Putamen (tissue), 1 donor: ENCODE results near the gene CCDC6.
"Not testable (repeated sequence)": the region's sequence is repeated elsewhere in the genome, so short reads cannot be mapped to it uniquely, and the experiment has no call there.

ENCODE experiments used
- DNase-seq: peaks from one replicate; pipeline ENCODE4 v3.0.0-alpha.2; 2016; ENCODE audit warnings: low spot score

The CCDC6 gene

DNA sequence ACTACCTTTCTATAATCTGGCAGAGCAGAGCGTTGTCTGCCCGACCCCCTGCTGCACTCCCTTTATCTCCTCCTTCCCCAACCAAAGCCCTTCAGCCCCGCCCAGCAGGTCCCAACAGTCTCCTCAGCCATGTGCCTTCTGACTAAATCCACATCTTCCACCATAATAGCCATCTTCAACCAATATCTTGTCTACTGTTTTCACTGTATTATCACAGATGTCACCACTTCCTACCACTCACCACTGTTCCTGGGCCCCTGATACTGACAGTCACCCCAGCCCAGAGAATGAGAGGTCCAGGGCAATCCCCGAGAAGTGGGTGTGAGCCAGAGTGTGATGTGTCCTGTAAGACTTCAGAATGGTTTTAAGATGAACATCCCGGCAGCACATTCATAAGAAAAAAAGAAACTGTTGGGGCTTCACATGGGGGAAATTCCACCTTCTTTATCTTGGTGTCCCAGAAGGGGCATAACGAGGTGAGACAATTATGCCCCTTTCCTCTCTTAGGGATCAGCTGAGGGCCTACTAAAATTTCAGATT lies 25.3 kb downstream of the CCDC6 start:
- no peak for DNase-seq

DNA sequence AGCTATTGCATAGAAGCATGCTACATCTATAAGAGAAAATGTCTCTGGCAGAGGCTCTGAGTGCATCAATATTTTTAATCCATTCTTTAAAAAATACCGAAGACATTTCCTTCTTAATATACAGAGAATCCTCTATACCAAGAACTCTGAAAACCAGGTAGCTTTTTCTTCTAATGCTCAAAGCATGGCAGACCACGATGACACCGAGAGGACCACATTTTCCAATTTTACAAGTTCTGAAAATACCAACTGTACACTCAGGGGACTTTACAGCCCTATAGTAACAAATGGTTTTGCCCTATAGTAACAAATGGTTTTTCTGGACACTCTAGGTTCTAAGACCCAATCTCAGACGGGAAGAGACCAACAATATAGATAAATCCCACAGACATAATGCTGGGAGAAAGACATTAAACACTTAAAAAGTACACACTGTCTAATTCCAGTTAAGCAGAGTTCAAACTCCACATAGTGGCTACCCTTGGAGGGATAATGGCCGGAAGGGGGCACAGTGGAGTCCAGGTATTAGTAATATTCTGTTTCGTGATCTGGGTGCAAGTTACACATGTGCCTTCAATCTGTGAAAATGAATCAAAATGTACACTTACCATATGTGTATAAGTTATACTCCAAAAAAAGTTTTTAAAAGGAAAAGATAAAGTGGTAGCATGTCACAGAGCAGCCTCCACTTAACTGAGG lies 26.2 kb downstream of the CCDC6 start:
- no peak for DNase-seq

GRCh38 chr10:59879363-59879913 lies 26.9 kb downstream of the CCDC6 start:
- DNase-seq, result no peak

DNA sequence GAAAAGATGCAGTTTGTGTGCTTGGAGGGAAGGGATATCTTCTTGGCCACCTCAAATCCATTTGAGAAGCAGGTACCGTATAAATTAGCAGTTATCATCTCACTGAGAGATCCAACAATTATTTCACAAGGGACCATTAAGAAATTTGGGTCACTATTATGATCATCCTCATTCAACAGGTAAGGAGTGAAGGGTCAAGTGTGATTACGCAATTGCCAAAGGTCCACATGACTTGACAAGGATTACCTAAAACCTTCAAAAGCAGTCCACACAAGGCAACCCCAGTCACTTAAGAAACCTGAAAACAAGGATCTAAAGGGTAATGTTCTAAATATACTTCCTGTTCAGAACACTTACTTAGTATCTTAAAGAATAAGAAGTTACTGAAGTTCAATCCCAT lies 27.4 kb downstream of the CCDC6 start:
- no peak for DNase-seq

GRCh38 chr10:59878289-59878688 lies 28.1 kb downstream of the CCDC6 start:
- DNase-seq, result no peak

DNA sequence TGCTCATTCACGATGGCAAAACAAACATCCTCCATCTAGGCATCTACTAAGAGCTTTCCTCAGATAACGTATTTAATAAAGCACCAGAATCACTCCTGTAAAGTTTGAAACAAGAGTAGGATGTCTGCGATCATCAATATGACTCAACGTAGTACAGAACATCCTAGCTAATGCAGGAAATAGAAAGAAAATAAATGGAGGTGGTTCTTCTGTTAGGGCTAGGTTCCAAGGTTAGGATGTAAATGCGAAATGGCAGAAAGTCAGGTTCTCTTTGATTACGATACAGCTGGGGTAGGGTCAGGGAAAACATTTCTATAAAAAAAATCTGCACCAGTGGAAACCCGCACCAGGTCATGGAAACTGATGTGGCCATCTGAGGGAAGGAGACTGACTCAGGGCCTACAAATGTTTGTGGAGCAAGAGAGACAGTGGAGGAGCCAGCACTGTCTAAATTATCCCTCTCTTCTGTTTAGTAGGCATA lies 29.1 kb downstream of the CCDC6 start:
- DNase-seq, result no peak

DNA sequence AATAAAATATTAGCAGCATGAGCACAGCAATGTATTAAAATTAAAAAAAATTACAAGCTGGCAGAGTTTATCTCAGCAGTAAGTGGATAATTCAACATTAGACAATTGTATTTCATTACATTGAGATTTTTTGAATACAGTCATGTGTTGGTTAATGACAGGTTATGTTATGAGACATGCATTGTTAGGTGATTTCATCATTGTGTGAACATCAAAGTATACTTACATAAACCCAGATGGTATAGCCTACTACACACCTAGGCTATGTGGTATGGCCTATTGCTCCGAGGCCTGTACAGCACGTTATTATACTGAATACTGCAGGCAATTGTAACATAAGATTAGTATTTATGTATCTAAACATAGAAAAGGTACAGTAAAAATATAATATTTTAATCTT lies 29.7 kb downstream of the CCDC6 start:
- DNase-seq, result no peak

DNA sequence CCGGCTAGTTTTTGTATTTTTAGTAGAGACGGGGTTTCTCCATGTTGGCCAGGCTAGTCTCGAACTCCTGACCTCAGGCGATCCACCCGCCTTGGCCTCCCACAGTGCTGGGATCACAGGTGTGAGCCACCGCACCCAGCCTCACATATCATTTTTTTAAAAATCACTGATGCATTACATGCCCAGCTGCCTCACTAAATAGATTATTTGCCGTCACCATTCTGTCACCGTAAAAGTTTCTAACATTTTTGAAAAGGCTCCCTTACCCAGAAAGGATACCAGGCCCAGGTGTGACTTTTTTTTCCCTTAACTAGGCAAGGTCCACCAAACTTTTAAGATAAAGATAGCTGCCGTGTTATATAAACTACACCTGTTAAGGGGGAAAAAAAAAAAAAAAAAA lies 30.1 kb downstream of the CCDC6 start:
- not testable (repeated sequence) for DNase-seq

DNA sequence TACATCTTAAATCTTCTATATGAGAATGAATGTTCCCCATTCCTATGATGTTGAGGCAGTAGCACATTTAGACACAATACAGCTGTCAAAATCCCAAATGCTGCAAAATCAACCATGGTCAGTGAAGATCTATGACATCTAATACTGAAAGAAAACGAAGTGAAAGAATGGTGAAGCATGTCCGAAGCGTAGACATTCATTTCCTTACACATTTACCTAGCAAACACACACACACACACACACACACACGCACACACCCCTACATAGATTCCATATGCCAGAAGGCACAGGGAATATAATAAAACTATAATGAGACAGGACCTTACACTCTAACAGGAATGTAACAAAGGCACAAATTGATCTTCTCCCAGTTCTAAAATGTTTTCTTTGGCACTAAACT lies 32.5 kb downstream of the CCDC6 start:
- no peak for DNase-seq

- no peak for DNase-seq
Measured at GRCh38 chr10:59872892-59873463, 33.4 kb downstream of the CCDC6 start.

DNA sequence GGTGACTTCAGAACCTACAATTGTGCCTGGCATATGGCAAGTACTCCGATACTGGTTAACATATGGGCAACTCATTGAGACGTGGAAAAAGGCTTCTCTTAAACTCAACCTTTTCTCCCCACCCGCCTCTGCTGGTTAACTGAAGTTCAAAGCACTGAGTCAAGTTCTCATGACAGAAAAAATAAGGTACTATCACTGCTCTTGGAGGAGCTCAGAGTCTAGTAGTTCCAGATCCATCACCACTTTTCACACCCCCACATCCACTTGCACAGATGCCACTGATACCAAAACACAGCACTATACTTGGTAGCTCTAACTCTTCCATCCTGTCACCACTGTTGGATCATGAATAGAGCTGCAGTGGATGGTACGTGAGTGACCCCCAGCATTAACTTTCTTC lies 36.2 kb downstream of the CCDC6 start:
- DNase-seq, result no peak

DNA sequence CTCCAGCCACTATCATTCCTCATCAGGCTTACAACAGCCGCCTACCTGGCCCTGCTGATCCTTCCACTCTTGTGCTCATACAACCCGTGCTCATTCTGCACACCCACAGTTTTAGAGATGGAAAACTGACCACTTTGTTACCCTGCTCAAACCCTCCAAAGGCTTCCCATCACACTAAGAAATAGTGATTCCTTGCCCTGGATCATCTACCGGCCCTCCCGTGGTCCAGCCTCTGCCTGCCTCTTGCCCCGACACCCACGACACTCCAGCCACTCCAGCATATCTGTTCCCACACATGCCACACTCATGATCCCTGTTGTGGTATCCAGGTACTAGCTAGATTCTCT lies 36.8 kb downstream of the CCDC6 start:
- DNase-seq, result no peak

GRCh38 chr10:59868696-59869593 lies 37.4 kb downstream of the CCDC6 start:
- no peak for DNase-seq

GRCh38 chr10:59867590-59867989 lies 38.8 kb downstream of the CCDC6 start:
- no peak for DNase-seq

DNA sequence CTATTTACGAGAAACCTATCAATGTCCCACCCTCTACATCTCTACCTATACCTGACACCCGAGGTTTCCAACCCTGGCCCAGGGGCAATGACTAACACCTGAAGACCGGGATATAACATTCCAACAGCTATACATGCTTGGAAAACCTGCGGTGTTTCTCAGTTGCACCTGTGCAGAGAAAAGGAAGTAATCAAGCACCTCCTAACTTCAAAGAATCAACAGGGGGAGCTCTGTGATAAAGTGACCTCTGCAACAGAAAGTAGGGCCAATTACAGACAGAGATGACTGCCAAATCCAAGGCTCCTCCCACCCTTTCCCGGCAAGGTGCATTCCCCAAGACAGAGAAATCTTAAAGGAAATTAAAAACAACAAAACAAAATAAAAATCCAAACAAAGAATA lies 41.3 kb downstream of the CCDC6 start:
- DNase-seq, result no peak

- no peak for DNase-seq
Measured at GRCh38 chr10:59864141-59864962, 42.0 kb downstream of the CCDC6 start.

DNA sequence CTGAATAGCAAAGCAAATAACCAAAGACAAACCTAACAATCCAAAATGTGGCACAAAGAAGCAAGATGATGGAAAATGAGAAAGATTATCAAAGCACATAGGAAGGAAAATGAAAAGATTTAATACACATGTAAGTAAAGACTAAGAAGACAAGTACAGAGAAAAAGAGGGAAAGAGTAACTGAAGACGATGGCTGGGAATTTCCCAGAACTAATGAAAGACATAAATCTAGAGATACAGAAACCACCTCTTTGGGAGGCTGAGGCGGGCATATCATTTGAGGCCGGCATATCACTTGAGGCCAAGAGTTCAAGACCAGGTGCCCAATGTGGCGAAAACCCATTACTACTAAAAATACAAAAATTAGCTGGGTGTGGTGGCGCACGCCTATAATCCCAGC lies 46.8 kb downstream of the CCDC6 start:
- DNase-seq, result no peak

GRCh38 chr10:59857921-59858320 lies 48.4 kb downstream of the CCDC6 start:
- no peak for DNase-seq

DNA sequence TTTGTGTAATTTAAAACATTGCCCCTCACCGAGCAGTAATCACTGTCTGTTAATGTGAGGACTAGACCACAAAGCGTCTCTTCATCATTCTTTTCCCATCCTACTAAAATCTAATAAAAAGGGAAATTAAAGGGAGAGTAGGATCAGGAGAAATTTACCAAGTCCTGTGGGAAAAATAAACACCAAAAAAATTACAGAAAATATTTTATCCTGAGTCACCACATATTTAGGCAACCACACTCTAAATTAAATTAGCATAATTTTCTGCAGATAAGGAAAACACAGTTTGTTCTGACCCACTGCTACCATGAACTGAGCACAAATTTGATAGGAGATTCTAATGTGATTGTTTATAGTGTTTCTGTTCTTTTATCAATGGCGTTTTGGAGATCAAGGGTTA lies 49.3 kb downstream of the CCDC6 start:
- no peak for DNase-seq

DNA sequence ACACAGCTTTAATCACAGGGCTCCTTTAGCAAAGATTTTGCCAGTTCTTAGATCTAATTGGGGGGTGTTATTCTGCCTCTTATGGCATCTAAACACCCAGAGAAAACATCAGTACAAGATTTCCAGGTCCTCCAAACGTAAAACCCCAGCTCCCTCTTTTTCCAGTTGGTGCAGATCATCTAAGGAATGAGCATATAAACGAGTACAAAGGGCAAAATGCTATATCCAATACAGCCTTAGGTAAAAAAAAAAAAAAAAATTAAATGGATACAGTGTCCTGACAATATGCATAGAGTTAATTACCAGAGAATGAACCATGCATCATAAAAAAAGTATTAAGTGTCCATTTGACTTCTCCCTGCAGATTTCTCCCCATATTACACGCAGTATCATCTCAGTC lies 50.3 kb downstream of the CCDC6 start:
- no peak for DNase-seq

GRCh38 chr10:59854571-59854970 lies 51.8 kb downstream of the CCDC6 start:
- no peak for DNase-seq

GRCh38 chr10:59852670-59853069 lies 53.7 kb downstream of the CCDC6 start:
- DNase-seq, result no peak
